HG03159 (cell line): Measurements from ENCODE around the gene ARHGEF28.

Source experiments
- ATAC-seq: cut with Tn5 transposase; IDR thresholded peaks from one replicate; pipeline ENCODE4 v1.9.1; 2021; ENCODE audit warnings: mild to moderate bottlenecking, moderate library complexity; ENCODE audit not compliant: unreplicated experiment

The ARHGEF28 gene

GRCh38 chr5:73649926-73650325 is 23.9 kb downstream of the ARHGEF28 start:
- ATAC-seq: no peak

GRCh38 chr5:73652391-73652790 is 26.4 kb downstream of the ARHGEF28 start:
- ATAC-seq: no peak

DNA sequence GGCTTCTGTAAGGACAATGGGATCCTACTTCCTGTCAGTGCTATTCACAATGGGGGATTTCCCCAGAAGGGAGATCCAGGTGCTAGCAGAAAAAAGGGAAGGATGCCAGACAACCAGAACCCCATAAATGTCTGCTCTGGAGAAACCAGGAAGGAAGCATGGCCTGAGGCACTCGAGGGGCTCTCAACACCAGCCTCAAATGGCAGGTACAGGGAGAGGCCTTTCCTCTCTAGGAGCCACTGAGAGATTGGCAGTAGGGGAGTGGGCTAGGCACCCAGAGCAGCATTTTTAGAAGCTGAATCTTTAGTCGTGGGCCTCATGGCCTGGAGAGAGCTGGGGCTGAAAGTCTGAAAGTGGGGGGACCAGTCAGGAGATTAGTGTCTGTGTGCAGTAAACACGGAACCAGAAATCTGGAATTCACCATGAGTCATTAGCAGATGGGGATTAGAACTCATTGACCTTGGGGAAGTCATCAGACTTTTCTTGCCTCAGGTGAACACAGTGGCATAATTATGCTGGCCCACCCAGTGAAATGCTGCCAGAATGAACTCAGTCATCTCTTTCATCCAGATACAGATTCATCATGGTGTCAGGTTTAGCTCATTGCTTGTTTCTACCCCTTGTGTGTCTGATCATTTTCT is 28.3 kb downstream of the ARHGEF28 start:
- no peak for ATAC-seq

DNA sequence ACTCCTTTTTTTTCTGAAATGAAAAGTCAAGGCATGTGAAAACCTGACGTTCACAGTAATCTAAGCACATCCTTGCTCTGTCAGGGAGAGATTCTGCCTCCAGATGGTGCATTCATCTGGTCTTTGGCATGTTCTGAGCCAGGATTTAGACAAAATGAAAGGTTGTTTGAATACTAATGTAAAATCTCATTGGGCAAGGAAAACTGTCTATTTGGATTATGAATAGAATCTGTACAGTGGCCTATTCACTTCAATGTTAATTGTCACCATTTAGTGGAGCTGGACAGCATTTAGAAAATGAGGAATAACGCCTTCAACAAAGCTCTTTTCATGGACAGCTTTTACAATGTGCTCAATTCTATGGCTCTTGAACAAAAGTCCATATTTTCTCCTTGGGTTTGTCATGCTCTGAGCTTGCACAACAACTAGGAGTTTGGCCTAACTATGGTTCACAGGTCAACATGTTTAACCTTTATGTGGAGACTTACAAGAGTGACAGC is 28.9 kb downstream of the ARHGEF28 start:
- ATAC-seq: no peak

- ATAC-seq: no peak
Measured at GRCh38 chr5:73655521-73656160, 29.6 kb downstream of the ARHGEF28 start.

- no peak for ATAC-seq
Measured at GRCh38 chr5:73661753-73662152, 35.8 kb downstream of the ARHGEF28 start.

GRCh38 chr5:73663161-73663859 is 37.3 kb downstream of the ARHGEF28 start:
- ATAC-seq: no peak

- peak; percentile 60 for ATAC-seq
Measured at GRCh38 chr5:73663860-73664240, 37.9 kb downstream of the ARHGEF28 start.

GRCh38 chr5:73664796-73665195 is 38.8 kb downstream of the ARHGEF28 start:
- no peak for ATAC-seq

- ATAC-seq: no peak
Measured at GRCh38 chr5:73666891-73667290, 40.9 kb downstream of the ARHGEF28 start.

GRCh38 chr5:73668017-73668416 is 42.0 kb downstream of the ARHGEF28 start:
- peak; percentile 40 for ATAC-seq

DNA sequence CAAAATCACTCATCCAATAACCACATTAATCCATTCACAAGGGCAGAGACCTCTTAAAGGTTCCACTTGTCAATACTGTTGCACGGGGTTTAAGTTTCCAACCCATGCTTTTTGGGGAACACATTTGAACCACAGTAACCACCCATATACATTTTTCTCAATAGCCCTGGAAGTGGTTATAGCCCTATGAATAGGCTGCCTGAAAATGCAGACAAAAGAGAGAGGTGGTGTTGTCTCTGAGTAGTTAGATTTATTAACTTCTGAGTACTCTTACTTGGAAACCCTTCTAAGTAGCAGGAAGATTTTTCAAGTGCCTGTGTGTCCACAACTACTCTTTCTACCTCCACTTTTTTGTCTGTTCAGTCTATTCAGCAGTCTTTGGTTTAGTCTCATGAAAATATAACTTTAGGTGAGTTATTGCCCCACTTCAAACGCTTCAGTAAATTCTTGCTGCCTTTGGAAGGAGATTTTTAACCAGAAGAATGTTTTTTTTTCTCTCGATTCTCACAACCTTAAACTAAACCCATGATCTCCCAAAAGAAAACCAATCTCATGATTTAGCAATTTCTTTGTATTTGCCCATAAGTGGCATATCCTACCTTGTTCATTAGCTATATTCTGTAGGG is 42.6 kb downstream of the ARHGEF28 start:
- no peak for ATAC-seq

- ATAC-seq: no peak
Measured at GRCh38 chr5:73670731-73671130, 44.7 kb downstream of the ARHGEF28 start.

DNA sequence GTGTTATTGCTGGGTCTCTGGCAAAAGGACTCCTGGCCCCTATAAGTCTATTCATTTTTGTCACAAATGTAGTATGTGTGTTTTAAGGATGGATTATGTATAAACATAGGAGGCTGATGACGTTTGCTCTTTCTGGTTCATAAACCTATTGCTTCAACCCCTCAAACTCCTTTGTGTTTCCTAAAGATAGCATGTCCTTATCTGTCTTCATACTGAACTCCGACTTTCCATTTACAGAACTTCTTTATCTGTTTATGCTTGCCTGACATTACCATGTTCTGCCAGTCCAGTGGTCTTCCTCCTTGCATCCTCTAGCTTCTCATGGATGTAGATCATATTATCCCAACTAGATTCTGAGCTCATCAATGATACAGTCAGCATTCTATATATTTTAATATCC is 46.1 kb downstream of the ARHGEF28 start:
- ATAC-seq: no peak

DNA sequence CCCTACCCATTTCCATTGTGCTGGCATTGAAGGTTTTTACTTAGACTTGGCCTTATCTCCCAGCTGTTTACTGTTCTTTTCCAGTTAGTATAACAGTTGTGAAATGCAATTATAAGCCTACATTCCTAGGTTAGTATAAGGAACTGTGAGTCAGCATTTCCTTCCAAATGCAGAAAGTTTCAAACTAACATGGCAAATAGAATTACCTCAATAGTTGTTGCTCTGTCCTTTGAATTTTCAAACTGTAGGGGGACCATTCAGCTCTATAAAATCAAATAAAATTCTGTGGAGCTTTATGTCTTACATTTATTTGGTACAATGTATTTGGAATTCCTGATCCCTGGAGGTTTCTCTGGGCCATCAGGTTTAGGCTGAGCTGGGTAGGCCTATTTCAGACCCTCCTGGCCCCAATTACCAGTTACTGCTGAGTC is 47.2 kb downstream of the ARHGEF28 start:
- ATAC-seq: no peak

DNA sequence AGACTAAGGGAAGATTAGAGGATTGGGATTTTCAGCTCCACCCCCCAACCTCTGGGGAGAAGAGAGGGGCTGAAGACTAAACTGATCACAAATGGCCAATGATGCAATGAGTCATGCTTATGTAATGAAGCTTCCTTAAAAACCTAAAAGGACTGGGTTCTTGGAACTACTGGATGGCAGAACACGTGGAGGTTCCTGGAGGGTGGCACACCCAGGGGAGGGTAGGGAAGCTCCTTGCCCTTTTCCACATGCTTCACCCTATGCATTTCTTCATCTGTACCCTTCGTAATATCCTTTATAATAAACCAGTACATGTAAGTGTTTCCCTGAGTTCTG is 48.6 kb downstream of the ARHGEF28 start:
- ATAC-seq: no peak

DNA sequence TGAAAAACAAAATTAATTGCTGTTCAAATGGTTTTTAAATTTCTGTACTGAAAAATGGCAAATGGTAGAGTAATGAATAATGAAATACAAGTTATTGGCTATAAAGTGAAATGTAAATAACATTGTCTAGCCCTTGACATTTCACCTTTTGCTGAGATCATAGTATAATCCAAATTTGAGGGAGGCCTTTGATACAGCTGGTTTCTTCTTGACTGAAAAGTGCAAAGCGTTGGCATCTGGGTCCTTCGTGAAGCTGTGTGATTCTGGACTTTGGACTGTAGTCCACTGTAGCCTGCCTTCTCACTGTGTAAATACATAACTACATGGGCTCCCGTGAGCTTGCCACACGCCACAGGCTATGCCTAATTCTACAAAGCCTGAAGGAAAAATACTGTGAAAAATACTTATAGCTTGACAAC is 52.3 kb downstream of the ARHGEF28 start:
- no peak for ATAC-seq

DNA sequence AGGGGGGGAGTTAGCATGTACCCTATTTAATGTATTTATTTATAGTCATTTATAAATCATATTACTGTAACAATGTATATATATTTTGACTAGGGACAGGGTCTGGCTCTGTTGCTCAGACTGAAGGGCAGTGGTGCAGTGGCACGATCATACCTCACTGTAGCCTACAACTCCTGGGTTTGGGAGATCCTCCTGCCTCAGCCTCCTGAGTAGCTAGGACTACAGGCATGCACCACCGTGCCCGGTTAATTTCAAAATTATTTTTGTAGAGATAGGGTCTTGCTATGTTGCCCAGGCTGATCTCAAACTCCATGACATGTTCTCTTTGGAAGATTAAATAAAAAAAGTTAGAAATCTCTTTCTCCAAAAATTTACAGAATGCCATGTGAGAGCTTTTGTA is 52.8 kb downstream of the ARHGEF28 start:
- no peak for ATAC-seq

- ATAC-seq: no peak
Measured at GRCh38 chr5:73682176-73682575, 56.2 kb downstream of the ARHGEF28 start.

DNA sequence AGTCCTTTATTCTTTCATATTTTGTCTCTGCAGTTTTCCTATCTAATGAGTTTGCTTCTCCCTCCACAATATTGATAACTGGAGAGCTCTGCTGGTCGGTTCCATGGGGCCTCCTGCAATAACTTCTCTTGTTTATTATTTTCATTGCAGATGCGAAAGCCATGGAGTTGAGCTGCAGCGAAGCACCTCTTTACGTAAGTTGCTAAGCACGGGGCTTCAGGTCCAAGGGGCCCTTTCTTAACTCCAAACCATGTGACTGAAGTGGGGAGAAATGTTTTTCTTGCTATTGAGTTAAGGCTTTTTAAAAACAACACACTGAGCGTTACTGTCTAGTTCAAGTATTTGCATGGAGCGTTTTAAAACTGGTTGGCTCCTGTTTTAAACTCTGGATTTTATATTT is 58.7 kb downstream of the ARHGEF28 start:
- no peak for ATAC-seq

DNA sequence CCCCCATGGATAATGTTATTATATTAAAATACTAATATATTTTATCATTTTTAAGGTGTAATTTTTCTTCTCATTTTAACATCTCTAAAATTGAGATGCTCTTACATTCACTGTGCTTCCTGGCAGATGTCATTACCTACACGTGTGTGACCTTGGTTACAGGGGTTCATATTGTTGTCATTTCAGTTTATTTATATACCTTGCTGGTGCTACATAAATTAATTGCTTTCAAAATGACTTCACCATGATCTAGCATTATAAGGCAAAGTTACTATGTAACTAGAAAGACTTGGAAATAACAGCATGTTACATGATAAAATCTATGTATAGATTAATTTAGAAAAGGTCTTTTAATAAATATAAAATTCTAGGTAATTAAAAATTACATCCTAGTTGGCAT is 60.9 kb downstream of the ARHGEF28 start:
- ATAC-seq: no peak

DNA sequence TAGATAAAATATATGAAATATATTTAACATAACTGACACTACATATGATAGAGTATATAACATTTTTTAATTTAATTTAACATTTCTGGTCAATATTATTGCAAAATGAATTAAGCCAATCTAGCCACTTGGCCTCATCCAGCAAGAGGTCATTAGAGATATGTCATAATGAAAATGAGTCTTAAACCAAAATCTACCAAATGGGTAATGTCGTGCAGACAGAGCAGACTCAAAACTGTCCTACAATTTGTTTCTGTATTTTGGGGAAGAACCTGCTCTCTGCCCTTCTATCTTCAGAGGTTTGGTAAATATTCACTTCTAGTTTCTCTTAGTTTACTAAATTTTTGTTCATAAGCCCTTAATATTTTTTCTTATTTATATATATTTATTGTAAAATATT is 61.4 kb downstream of the ARHGEF28 start:
- ATAC-seq: peak; percentile 57
